ENCODE data around the gene CCDC142.

The CCDC142 gene

DNA sequence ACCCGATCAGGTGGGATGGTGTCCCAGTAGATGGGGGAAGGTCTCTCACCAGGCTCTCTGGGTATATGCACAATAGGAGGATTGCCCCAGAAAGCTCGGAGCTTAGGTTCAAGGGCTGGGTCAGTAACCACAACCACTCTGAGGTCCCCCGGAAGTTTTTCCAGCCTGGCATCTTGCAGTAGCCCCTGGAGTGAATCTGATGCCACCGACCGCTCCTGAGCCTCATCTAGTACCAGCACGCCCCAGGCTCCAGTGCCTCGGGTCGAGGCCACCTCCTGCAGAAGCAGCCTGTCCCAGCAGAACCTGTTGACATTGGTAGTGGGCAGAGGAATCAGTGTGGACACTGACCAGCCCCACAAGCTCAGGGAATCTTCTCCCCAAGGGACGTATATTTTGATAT is 41.2 kb upstream of the CCDC142 start:
- no peak overlapping the region for H3K4me3 ChIP-seq (ENCODE audit: low read depth, low read length)
- no peak for TF ChIP-seq CTCF (IDR thresholded peaks at IDR 0.05; ENCODE audit: low read depth, low read length, missing control alignments)
- in situ Hi-C loops (cut with HindIII; ENCODE audit: low sequenced_read_pairs): no loop called here
- no peak for DNase-seq (ENCODE audit: low read depth)

- no peak for DNase-seq (ENCODE audit: low read depth)
- in situ Hi-C loops (cut with HindIII; ENCODE audit: low sequenced_read_pairs): no loop called here
- H3K4me3 ChIP-seq (ENCODE audit: low read depth, low read length): no peak overlapping the region
- TF ChIP-seq CTCF (IDR thresholded peaks at IDR 0.05; ENCODE audit: low read depth, low read length, missing control alignments): no peak
These were observed 39.7 kb upstream of the CCDC142 start for GRCh38 chr2:74522516-74522915.

DNA sequence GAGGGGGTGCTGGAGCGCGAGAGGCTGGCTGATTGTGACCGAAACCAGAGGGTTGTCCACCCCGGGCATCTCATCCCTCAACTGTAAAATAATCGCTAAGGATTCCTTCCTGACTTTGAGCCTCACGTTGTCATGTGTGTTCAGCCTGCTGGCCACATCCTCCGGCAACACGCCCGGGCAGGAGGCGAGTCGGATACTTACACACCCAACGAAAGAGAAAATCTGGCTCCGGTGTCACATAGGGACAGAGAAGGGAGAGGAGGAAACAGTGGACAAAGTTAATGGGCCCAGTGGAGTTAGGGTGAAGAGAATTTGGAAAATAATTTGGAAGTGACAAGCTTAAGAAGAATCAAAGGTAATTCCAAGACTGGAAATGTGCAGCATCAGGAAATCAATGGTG is 33.9 kb upstream of the CCDC142 start:
- DNase-seq (ENCODE audit: low read depth): no peak
- in situ Hi-C loops (cut with HindIII; ENCODE audit: low sequenced_read_pairs): no loop called here
- no peak for TF ChIP-seq CTCF (IDR thresholded peaks at IDR 0.05; ENCODE audit: low read depth, low read length, missing control alignments)
- no peak overlapping the region for H3K4me3 ChIP-seq (ENCODE audit: low read depth, low read length)

GRCh38 chr2:74515981-74516633 is 33.3 kb upstream of the CCDC142 start:
- in situ Hi-C loops (cut with HindIII; ENCODE audit: low sequenced_read_pairs): no loop called here
- DNase-seq (ENCODE audit: low read depth): no peak
- no peak overlapping the region for H3K4me3 ChIP-seq (ENCODE audit: low read depth, low read length)
- no peak for TF ChIP-seq CTCF (IDR thresholded peaks at IDR 0.05; ENCODE audit: low read depth, low read length, missing control alignments)

- no peak overlapping the region for H3K4me3 ChIP-seq (ENCODE audit: low read depth, low read length)
- no peak for DNase-seq (ENCODE audit: low read depth)
- in situ Hi-C loops (cut with HindIII; ENCODE audit: low sequenced_read_pairs): no loop called here
These were observed 32.6 kb upstream of the CCDC142 start for GRCh38 chr2:74515271-74515980.

More at GRCh38 chr2:74515271-74515980, 32.6 kb upstream of the CCDC142 start:
- no peak for TF ChIP-seq CTCF (IDR thresholded peaks at IDR 0.05; ENCODE audit: low read depth, low read length, missing control alignments)

Data from astrocyte of the cerebellum (primary cell).